ENCODE data around the gene C1QTNF12.
A peak's percentile ranks its signal among the peaks of the same experiment; 100 is the strongest.

The C1QTNF12 gene

GRCh38 chr1:1199961-1200875 is 46.3 kb downstream of the C1QTNF12 start:
- Histone ChIP-seq H3K4me3 (ENCODE audit: low read depth, low read length) (no peak overlapping the region), H3K27me3 (peaks cover 21% of the 10 kb centered on the region), H3K9me3 (no peaks in the 10 kb centered on the region), H3K4me1 (no peaks in the 10 kb centered on the region), H3K36me3 (no peaks in the 10 kb centered on the region)
- no peak for TF ChIP-seq CTCF (IDR thresholded peaks at IDR 0.05; ENCODE audit: low read depth, low read length)
- DNase-seq, result peak; percentile 8

GRCh38 chr1:1199141-1199960 is 47.2 kb downstream of the C1QTNF12 start:
- H3K27me3 ChIP-seq, result peaks cover 21% of the 10 kb centered on the region
- H3K4me1 ChIP-seq, result no peaks in the 10 kb centered on the region
- H3K9me3 ChIP-seq, result no peaks in the 10 kb centered on the region
- no peak for TF ChIP-seq CTCF (IDR thresholded peaks at IDR 0.05; ENCODE audit: low read depth, low read length)
- H3K36me3 ChIP-seq, result no peaks in the 10 kb centered on the region
- peak; percentile 12 for DNase-seq
- H3K4me3 ChIP-seq (ENCODE audit: low read depth, low read length), result no peak overlapping the region

GRCh38 chr1:1198423-1199140 is 47.9 kb downstream of the C1QTNF12 start:
- Histone ChIP-seq H3K36me3 (no peaks in the 10 kb centered on the region), H3K27me3 (peaks cover 24% of the 10 kb centered on the region), H3K4me1 (no peaks in the 10 kb centered on the region), H3K4me3 (ENCODE audit: low read depth, low read length) (no peak overlapping the region), H3K9me3 (no peaks in the 10 kb centered on the region)
- no peak for TF ChIP-seq CTCF (IDR thresholded peaks at IDR 0.05; ENCODE audit: low read depth, low read length)
- peak; percentile 11 for DNase-seq

GRCh38 chr1:1197551-1198422 is 48.7 kb downstream of the C1QTNF12 start:
- peaks cover 27% of the 10 kb centered on the region for H3K27me3 ChIP-seq
- H3K9me3 ChIP-seq, result no peaks in the 10 kb centered on the region
- H3K36me3 ChIP-seq, result no peaks in the 10 kb centered on the region
- peak; percentile 12 for DNase-seq
- TF ChIP-seq CTCF (IDR thresholded peaks at IDR 0.05; ENCODE audit: low read depth, low read length), result no peak
- H3K4me1 ChIP-seq, result no peaks in the 10 kb centered on the region
- H3K4me3 ChIP-seq (ENCODE audit: low read depth, low read length), result no peak overlapping the region

GRCh38 chr1:1197188-1197500 is 49.4 kb downstream of the C1QTNF12 start:
- H3K27me3 ChIP-seq, result peaks cover 28% of the 10 kb centered on the region
- no peak overlapping the region for H3K4me3 ChIP-seq (ENCODE audit: low read depth, low read length)
- H3K36me3 ChIP-seq, result no peaks in the 10 kb centered on the region
- no peak for DNase-seq
- no peak for TF ChIP-seq CTCF (IDR thresholded peaks at IDR 0.05; ENCODE audit: low read depth, low read length)
- H3K4me1 ChIP-seq, result no peaks in the 10 kb centered on the region
- no peaks in the 10 kb centered on the region for H3K9me3 ChIP-seq

Data from BE2C (cell line).